B cell (primary cell): ENCODE results near the gene SRRM2. TPM values are rescaled to one million over a fixed set of nuclear protein-coding genes. Genes with fewer than 3 reads are reported as not detected.

Experiments used
- ATAC-seq: fragments of 200-7000 bp; cut with Tn5 transposase; one replicate; pipeline ENCODE4 v1.10.0; 2021; ENCODE audit warnings: low read depth, mild to moderate bottlenecking, moderate number of reproducible peaks, moderate library complexity
- CTCF ChIA-PET: fragments of 350-600 bp; sonication (Branson Sonifier 250); formaldehyde crosslinking; loops from one replicate; lab custom pipeline; 2021; ENCODE audit warnings: antibody characterized with exemption, inconsistent platforms; lab: Charles Lee
- POLR2A ChIA-PET: fragments of 350-600 bp; sonication (Branson Sonifier 250); formaldehyde crosslinking; loops from one replicate; lab custom pipeline; 2021; ENCODE audit warnings: antibody characterized with exemption; lab: Charles Lee
- DNase-seq: peaks from one replicate; pipeline ENCODE4 v3.0.0; 2013
- H2AFZ ChIP-seq: 2 replicates; pipeline ENCODE4 v1.6.1; 2012; ENCODE audit warnings: mild to moderate bottlenecking, low read depth, low read length; ENCODE audit not compliant: insufficient read depth, poor library complexity, severe bottlenecking
- H3K27ac ChIP-seq, 2 donors: 1 replicate in 1 of 2; 2 replicates in 1 of 2; pipeline ENCODE4 v1.5.1; 2012 to 2013; ENCODE audit warnings: low read length in 2 of 2, mild to moderate bottlenecking in 2 of 2, moderate library complexity in 1 of 2
- H3K27me3 ChIP-seq, 4 experiments: fragments of 200-600 bp in 1 of 4; sonication (generic) in 1 of 4; replicated peaks in 1 of 4; 1 replicate in 2 of 4; 2 replicates in 2 of 4; pipeline versions ENCODE4 v1.6.1 to v1.7.0; 2013 to 2016; ENCODE audit warnings: low read length in 3 of 4, mild to moderate bottlenecking in 2 of 4, mixed read lengths in 1 of 4, moderate library complexity in 1 of 4; ENCODE audit not compliant: insufficient read depth in 4 of 4, control insufficient read depth in 3 of 4; ENCODE audit errors: control extremely low read depth in 1 of 4
- H3K36me3 ChIP-seq, 2 experiments: replicated peaks in 1 of 2; 1 replicate in 1 of 2; 2 replicates in 1 of 2; pipeline versions ENCODE4 v1.6.1 to v1.7.1; 2013; ENCODE audit warnings: low read length in 1 of 2; ENCODE audit not compliant: insufficient read depth in 2 of 2, control insufficient read depth in 1 of 2; ENCODE audit errors: control extremely low read depth in 1 of 2, extremely low read depth in 1 of 2
- H3K4me1 ChIP-seq, 2 donors: fragments of 200-600 bp in 1 of 2; sonication (generic) in 1 of 2; 1 replicate in 1 of 2; 2 replicates in 1 of 2; pipeline versions ENCODE4 v1.5.1 to v1.6.1; 2013 to 2017; ENCODE audit warnings: low read length in 2 of 2; ENCODE audit not compliant: control insufficient read depth in 2 of 2, insufficient read depth in 2 of 2
- H3K4me2 ChIP-seq: replicated peaks from 2 replicates; pipeline ENCODE3; 2012; ENCODE audit warnings: mild to moderate bottlenecking, low read depth, low read length; ENCODE audit not compliant: poor library complexity, severe bottlenecking
- H3K4me3 ChIP-seq, 5 experiments: fragments of 200-600 bp in 1 of 5; sonication (generic) in 1 of 5; 1 replicate in 3 of 5; 2 replicates in 2 of 5; pipeline versions ENCODE4 v1.5.1 to v1.7.0; 2011 to 2016; ENCODE audit warnings: low read length in 4 of 5, mild to moderate bottlenecking in 4 of 5, low read depth in 2 of 5, control low read depth in 1 of 5, moderate library complexity in 1 of 5; ENCODE audit not compliant: insufficient read depth in 1 of 5; ENCODE audit errors: control extremely low read depth in 1 of 5, extremely low read depth in 1 of 5
- H3K79me2 ChIP-seq: fragments of 200-600 bp; sonication (generic); one replicate; pipeline ENCODE4 v1.6.0; 2016; ENCODE audit warnings: low read length; ENCODE audit not compliant: control insufficient read depth, insufficient read depth
- H3K9ac ChIP-seq: fragments of 200-600 bp; sonication (generic); 2 replicates; pipeline ENCODE4 v1.6.1; 2017; ENCODE audit warnings: mild to moderate bottlenecking, low read length, moderate library complexity
- H3K9me3 ChIP-seq, 3 donors: one replicate each; pipeline versions ENCODE4 v1.6.1 to v1.7.1; 2013; ENCODE audit warnings: low read length in 2 of 3; ENCODE audit not compliant: control insufficient read depth in 2 of 3, insufficient read depth in 1 of 3; ENCODE audit errors: control extremely low read depth in 1 of 3
- H4K20me1 ChIP-seq: 2 replicates; pipeline ENCODE4 v1.6.0; 2012; ENCODE audit warnings: mild to moderate bottlenecking, low read length; ENCODE audit not compliant: insufficient read depth, control insufficient read depth, poor library complexity, severe bottlenecking
- H3K27ac Mint-ChIP-seq: one replicate; pipeline ENCODE4 v1.8.0; 2021; ENCODE audit warnings: mixed read lengths
- H3K27me3 Mint-ChIP-seq: one replicate; pipeline ENCODE4 v1.8.0; 2021; ENCODE audit warnings: mixed read lengths
- H3K4me1 Mint-ChIP-seq: one replicate; pipeline ENCODE4 v1.8.0; 2021; ENCODE audit warnings: mixed read lengths
- H3K4me3 Mint-ChIP-seq: one replicate; pipeline ENCODE4 v1.8.0; 2021; ENCODE audit warnings: mixed read lengths
- H3K9me3 Mint-ChIP-seq: one replicate; pipeline ENCODE4 v1.8.0; 2022; ENCODE audit warnings: mixed read lengths; ENCODE audit not compliant: insufficient read depth
- EZH2 ChIP-seq: IDR thresholded peaks from 2 replicates; pipeline ENCODE4 v1.6.1; 2012; ENCODE audit warnings: borderline replicate concordance, low read depth, mild to moderate bottlenecking, moderate library complexity, low read length; ENCODE audit not compliant: insufficient read depth, poor library complexity, severe bottlenecking
- WGBS: methylation state at CpG from one replicate; pipeline ENCODE4 v1.1.5; 2013; ENCODE audit warnings: missing lambda C conversion rate; ENCODE audit not compliant: insufficient coverage; 5-methylcytosine and 5-hydroxymethylcytosine counted together
- intact Hi-C: fragments of 100-400 bp; cut with micrococcal nuclease; formaldehyde crosslinking; loops from one replicate; pipeline ENCODE4 v1.10.0; 2022
- polyA plus RNA-seq: library from polyadenylated mRNA; depleted of rRNA; stranded (reverse); fragments of >200 nt; gene quantifications from 2 replicates; pipeline ENCODE4 v1.2.3, GENCODE V29; 2012
- total RNA-seq, 2 donors: library from RNA; stranded (reverse); fragments of 120-200 nt in 1 of 2; gene quantifications; 1 replicate in 1 of 2; 2 replicates in 1 of 2; pipeline versions ENCODE4 v1.2.3 to v1.2.4, GENCODE V29; 2013 to 2022
- TF ChIP-seq, protein P1 (sequence below): fragments of 200-600 bp; IDR thresholded peaks from one replicate; pipeline ENCODE4 v1.8.0; 2022; ENCODE audit warnings: antibody characterized with exemption, mild to moderate bottlenecking

SRRM2 gene
- total and polyA plus RNA-seq, 2 donors (not counting 1 experiment from before 2014, with no cell fraction given), result 1,485 to 1,879 TPM

DNA sequence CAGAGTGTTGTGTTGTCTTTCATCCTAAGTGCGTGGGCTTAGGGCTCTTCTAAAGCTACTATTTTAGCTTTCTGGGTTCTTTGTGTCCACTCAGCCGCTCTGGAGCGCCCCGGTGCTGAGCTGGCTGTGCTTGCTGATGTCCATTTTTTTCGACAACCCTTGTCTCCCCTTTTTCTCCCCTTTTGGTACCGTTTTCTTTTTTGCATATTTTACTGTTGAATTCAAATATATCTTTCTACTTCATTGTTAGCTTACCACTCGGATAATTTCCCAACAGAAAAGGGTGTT, 1.2 kb downstream of the SRRM2 start:
- peaks cover 59% of the 10 kb centered on the region for H4K20me1 ChIP-seq
- POLR2A ChIA-PET, result interaction anchor here (3.5 kb wide), 1 partner anchor 23 kb away, joined by 31 read pairs; the partner anchor contains the start of gene ELOB
- no peak for ATAC-seq
- H3K4me1 ChIP-seq, result peaks cover 36 to 45% of the 10 kb centered on the region in 2 donors
- peak overlapping the region; percentile 92 for H3K9ac ChIP-seq
- H3K27me3 ChIP-seq, result no peaks in the 10 kb centered on the region
- no peak for TF ChIP-seq EZH2
- TF ChIP-seq, protein P1, sequence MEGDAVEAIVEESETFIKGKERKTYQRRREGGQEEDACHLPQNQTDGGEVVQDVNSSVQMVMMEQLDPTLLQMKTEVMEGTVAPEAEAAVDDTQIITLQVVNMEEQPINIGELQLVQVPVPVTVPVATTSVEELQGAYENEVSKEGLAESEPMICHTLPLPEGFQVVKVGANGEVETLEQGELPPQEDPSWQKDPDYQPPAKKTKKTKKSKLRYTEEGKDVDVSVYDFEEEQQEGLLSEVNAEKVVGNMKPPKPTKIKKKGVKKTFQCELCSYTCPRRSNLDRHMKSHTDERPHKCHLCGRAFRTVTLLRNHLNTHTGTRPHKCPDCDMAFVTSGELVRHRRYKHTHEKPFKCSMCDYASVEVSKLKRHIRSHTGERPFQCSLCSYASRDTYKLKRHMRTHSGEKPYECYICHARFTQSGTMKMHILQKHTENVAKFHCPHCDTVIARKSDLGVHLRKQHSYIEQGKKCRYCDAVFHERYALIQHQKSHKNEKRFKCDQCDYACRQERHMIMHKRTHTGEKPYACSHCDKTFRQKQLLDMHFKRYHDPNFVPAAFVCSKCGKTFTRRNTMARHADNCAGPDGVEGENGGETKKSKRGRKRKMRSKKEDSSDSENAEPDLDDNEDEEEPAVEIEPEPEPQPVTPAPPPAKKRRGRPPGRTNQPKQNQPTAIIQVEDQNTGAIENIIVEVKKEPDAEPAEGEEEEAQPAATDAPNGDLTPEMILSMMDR, result no peak
- WGBS, result 4% methylated on average over 4 of the region's 7 CpGs
- H2AFZ ChIP-seq, result no peak overlapping the region
- Mint-ChIP-seq H3K4me3 (peak overlapping the region; percentile 84), H3K27me3 (no peaks in the 10 kb centered on the region), H3K4me1 (peaks cover 53% of the 10 kb centered on the region), H3K27ac (peak overlapping the region; percentile 92), H3K9me3 (peaks cover 2% of the 10 kb centered on the region)
- DNase-seq, result no peak
- H3K4me2 ChIP-seq, result peak overlapping the region; percentile 97
- intact Hi-C loops, result loop anchor here (2.0 to 5.0 kb wide), 2 partner anchors 129 to 269 kb away; partner anchors contain the start of genes FLYWCH2, HCFC1R1, THOC6 and TNFRSF12A
- H3K4me3 ChIP-seq, result peak overlapping the region; percentile 68 to 97 (median 78)
- H3K27ac ChIP-seq, result peak overlapping the region; percentile 95 to 98
- H3K79me2 ChIP-seq, result peaks cover 76% of the 10 kb centered on the region
- H3K36me3 ChIP-seq, result peaks cover 3 to 22% of the 10 kb centered on the region in 2 experiments
- CTCF ChIA-PET, result no interaction called here
- peaks cover 0 to 10% (median 3%) of the 10 kb centered on the region in 3 donors for H3K9me3 ChIP-seq

DNA sequence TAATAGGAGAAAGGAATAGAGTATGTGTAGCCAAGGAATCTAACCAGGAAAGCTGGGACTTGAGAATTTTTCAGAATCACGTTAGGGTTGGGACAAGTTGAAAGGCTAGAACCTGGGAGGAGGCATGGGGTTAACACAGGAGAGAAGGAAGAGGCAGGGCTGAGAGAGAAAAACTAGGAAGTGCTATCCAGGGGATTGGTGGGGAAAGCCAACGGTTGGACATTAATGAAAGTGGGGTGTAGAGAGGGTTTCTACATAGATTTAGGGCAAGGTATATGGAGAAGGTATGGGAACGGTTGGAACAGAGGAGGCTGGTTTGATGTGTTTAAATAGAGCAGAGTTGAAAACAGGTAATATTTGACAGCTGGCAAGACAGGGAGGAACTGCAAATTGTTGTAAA, 2.7 kb downstream of the SRRM2 start:
- WGBS, result 53% methylated on average over 3 of the region's 3 CpGs
- H3K4me3 ChIP-seq, result peak overlapping the region in 1 of 5 experiments; percentile 21
- H3K9ac ChIP-seq, result peak overlapping the region; percentile 92
- peak overlapping the region in 1 of 2 donors; percentile 98 for H3K27ac ChIP-seq
- peaks cover 75% of the 10 kb centered on the region for H3K79me2 ChIP-seq
- ATAC-seq (no peak), DNase-seq (no peak)
- no peak overlapping the region for H3K27ac Mint-ChIP-seq
- H3K9me3 Mint-ChIP-seq, result peaks cover 2% of the 10 kb centered on the region
- no peak for TF ChIP-seq EZH2
- TF ChIP-seq, protein P1, result no peak
- no peak overlapping the region for H2AFZ ChIP-seq
- H3K27me3 Mint-ChIP-seq, result no peaks in the 10 kb centered on the region
- peak overlapping the region; percentile 97 for H3K4me2 ChIP-seq
- POLR2A ChIA-PET, result no interaction called here
- intact Hi-C loops, result no loop called here
- H3K9me3 ChIP-seq, result peaks cover 0 to 10% (median 3%) of the 10 kb centered on the region in 3 donors
- H3K36me3 ChIP-seq, result peaks cover 4 to 36% of the 10 kb centered on the region in 2 experiments
- H3K4me1 ChIP-seq, result peaks cover 36 to 45% of the 10 kb centered on the region in 2 donors
- peaks cover 74% of the 10 kb centered on the region for H4K20me1 ChIP-seq
- peaks cover 54% of the 10 kb centered on the region for H3K4me1 Mint-ChIP-seq
- H3K4me3 Mint-ChIP-seq, result peak overlapping the region; percentile 84
- CTCF ChIA-PET, result no interaction called here
- H3K27me3 ChIP-seq, result no peaks in the 10 kb centered on the region
